GM12892 (cell line): ENCODE results near the gene EMILIN3.

ENCODE experiments used
- POLR2AphosphoS5 ChIP-seq: IDR thresholded peaks from 2 replicates; pipeline ENCODE4 v1.6.1; 2011; ENCODE audit warnings: low read depth, low read length, control low read depth
- TAF1 ChIP-seq: IDR thresholded peaks from 2 replicates; pipeline ENCODE4 v1.6.1; 2011; ENCODE audit warnings: low read depth, mild to moderate bottlenecking, control low read depth, low read length, borderline replicate concordance

GRCh38 chr20:41331731-41332130 lies 34.9 kb downstream of the EMILIN3 start:
- TF ChIP-seq TAF1 (no peak), POLR2AphosphoS5 (no peak)
